ENCODE results near the gene SLC7A10.

DNA sequence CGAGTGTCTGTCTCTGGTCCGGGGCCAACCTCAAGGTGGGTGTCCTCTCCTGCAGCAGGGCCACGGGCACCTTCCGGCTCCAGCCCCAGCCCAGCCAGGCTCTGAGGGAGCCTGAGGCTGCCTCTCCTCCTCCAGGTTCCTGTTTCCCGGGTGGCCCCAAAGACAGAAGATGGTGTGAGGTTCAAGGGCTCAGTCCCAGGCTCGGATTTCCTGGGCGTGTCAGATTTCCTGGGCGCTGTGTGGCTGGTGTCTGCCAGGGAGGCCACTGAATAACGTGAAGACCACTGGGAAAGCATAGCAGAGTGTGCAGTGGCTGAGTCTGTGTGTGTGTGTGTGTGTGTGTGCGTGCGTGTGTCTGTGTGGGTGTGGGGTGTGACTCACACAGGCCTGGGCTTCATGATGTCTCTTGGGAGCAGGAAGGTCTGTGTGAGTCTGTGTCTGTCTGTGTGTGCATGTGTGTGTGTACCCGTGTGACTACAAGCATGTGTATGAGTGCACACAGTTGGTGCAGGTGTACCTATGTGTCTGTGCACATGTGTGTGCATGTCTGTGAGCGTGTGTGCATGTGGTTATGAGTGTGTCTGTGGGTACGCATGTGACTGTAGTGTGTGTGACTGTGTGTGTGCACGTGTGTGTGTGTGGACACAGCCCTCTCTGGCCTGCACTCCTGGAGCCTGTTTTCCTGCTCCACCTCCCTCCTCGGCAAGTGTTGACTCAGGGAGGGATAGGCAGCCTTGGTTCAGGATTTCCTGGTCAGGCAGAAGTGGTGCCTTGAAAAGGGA is 48.4 kb upstream of the SLC7A10 start:
- TF ChIP-seq POLR2A (IDR thresholded peaks at IDR 0.05), result no peak
- TF ChIP-seq, protein P1, sequence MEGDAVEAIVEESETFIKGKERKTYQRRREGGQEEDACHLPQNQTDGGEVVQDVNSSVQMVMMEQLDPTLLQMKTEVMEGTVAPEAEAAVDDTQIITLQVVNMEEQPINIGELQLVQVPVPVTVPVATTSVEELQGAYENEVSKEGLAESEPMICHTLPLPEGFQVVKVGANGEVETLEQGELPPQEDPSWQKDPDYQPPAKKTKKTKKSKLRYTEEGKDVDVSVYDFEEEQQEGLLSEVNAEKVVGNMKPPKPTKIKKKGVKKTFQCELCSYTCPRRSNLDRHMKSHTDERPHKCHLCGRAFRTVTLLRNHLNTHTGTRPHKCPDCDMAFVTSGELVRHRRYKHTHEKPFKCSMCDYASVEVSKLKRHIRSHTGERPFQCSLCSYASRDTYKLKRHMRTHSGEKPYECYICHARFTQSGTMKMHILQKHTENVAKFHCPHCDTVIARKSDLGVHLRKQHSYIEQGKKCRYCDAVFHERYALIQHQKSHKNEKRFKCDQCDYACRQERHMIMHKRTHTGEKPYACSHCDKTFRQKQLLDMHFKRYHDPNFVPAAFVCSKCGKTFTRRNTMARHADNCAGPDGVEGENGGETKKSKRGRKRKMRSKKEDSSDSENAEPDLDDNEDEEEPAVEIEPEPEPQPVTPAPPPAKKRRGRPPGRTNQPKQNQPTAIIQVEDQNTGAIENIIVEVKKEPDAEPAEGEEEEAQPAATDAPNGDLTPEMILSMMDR (IDR thresholded peaks at IDR 0.05), result no peak
- no peak for TF ChIP-seq POLR2AphosphoS5 (IDR thresholded peaks at IDR 0.05; ENCODE audit: insufficient read depth in 1 of 2, low read depth in 1 of 2)

All from vagina (tissue), 2 donors.